GM12864 (cell line): ENCODE measurements around the gene SNTB2.

ENCODE experiments used
- DNase-seq: peaks from one replicate; pipeline ENCODE4 v3.0.0-alpha.2; 2011; ENCODE audit warnings: low read depth
- H3K4me3 ChIP-seq: 2 replicates; pipeline ENCODE4 v1.5.1; 2011; ENCODE audit warnings: mild to moderate bottlenecking, low read depth, low read length, control low read depth
- CTCF ChIP-seq: IDR thresholded peaks from 2 replicates; pipeline ENCODE4 v1.5.1; 2011; ENCODE audit warnings: low read depth, mild to moderate bottlenecking, moderate library complexity, low read length, control low read depth, inconsistent platforms; ENCODE audit errors: missing control alignments

Gene SNTB2

GRCh38 chr16:69233124-69233523 is 46.2 kb downstream of the SNTB2 start:
- no peak for TF ChIP-seq CTCF
- no peak for DNase-seq

GRCh38 chr16:69234460-69234859 is 47.5 kb downstream of the SNTB2 start:
- H3K4me3 ChIP-seq = no peak overlapping the region
- no peak for DNase-seq
- TF ChIP-seq CTCF = no peak

More at GRCh38 chr16:69233124-69233523, 46.2 kb downstream of the SNTB2 start:
- H3K4me3 ChIP-seq = no peak overlapping the region

- DNase-seq = no peak
- H3K4me3 ChIP-seq = no peak overlapping the region
- no peak for TF ChIP-seq CTCF
Measured at GRCh38 chr16:69236319-69236718, 49.4 kb downstream of the SNTB2 start.

GRCh38 chr16:69237296-69237695 is 50.3 kb downstream of the SNTB2 start:
- no peak for TF ChIP-seq CTCF
- DNase-seq = no peak

GRCh38 chr16:69239851-69240250 is 52.9 kb downstream of the SNTB2 start:
- TF ChIP-seq CTCF = no peak
- DNase-seq = no peak
- H3K4me3 ChIP-seq = no peak overlapping the region

More at GRCh38 chr16:69237296-69237695, 50.3 kb downstream of the SNTB2 start:
- no peak overlapping the region for H3K4me3 ChIP-seq

- no peak for DNase-seq
- TF ChIP-seq CTCF = no peak
- H3K4me3 ChIP-seq = no peak overlapping the region
Measured at GRCh38 chr16:69240331-69240730, 53.4 kb downstream of the SNTB2 start.

GRCh38 chr16:69241926-69242325 is 55.0 kb downstream of the SNTB2 start:
- TF ChIP-seq CTCF = no peak
- no peak for DNase-seq
- no peak overlapping the region for H3K4me3 ChIP-seq
